M059J (cell line): ENCODE data around the gene MET. TPM values are rescaled to one million over a fixed set of nuclear protein-coding genes. Genes with fewer than 3 reads are reported as not detected.
"Not testable (repeated sequence)": the region's sequence is repeated elsewhere in the genome, so short reads cannot be mapped to it uniquely, and the experiment has no call there.

Experiments used
- DNase-seq: peaks from one replicate; pipeline ENCODE4 v3.0.0-alpha.2; 2012; ENCODE audit warnings: low read depth
- total RNA-seq: library from RNA; depleted of rRNA; stranded (reverse); fragments of >200 nt; shearing (Covaris generic); gene quantifications from 2 replicates; pipeline ENCODE4 v1.2.3, GENCODE V29; 2014

The MET gene
- total RNA-seq, 1 experiment from 2014 or later = 199 TPM

- no peak for DNase-seq
Measured at GRCh38 chr7:116726713-116727431, 54.9 kb downstream of the MET start.

GRCh38 chr7:116727432-116728009 is 55.5 kb downstream of the MET start:
- no peak for DNase-seq

GRCh38 chr7:116728413-116728812 is 56.4 kb downstream of the MET start:
- no peak for DNase-seq

- peak; percentile 70 for DNase-seq
Measured at GRCh38 chr7:116730097-116731022, 58.4 kb downstream of the MET start.

DNA sequence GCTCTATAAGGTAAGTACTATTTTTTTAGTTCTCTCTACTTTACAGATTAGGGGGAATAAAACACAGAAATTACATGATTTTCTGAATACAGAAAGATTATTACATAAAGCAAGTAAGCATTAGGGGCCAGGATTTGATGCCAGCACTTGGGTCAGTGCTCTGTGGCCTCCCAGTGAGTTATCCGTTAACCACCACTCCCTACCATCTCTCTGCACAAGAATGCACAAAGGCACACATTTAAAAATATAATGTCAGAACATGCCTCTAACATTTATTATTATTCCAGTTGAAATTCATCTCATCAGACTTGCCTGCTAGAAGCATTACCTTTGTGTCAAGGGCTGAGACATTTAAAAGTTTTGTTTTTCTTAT is 59.0 kb downstream of the MET start:
- DNase-seq = no peak

GRCh38 chr7:116731445-116732335 is 59.7 kb downstream of the MET start:
- DNase-seq = no peak

GRCh38 chr7:116732788-116733694 is 61.0 kb downstream of the MET start:
- DNase-seq = no peak

- no peak for DNase-seq
Measured at GRCh38 chr7:116733924-116734580, 62.1 kb downstream of the MET start.

GRCh38 chr7:116734710-116735109 is 62.7 kb downstream of the MET start:
- no peak for DNase-seq

GRCh38 chr7:116736927-116737715 is 65.1 kb downstream of the MET start:
- peak; percentile 20 for DNase-seq

- no peak for DNase-seq
Measured at GRCh38 chr7:116738378-116738777, 66.4 kb downstream of the MET start.

GRCh38 chr7:116739307-116739706 is 67.3 kb downstream of the MET start:
- DNase-seq = no peak

GRCh38 chr7:116740231-116740630 is 68.2 kb downstream of the MET start:
- no peak for DNase-seq

- DNase-seq = no peak
Measured at GRCh38 chr7:116740755-116741462, 68.9 kb downstream of the MET start.

DNA sequence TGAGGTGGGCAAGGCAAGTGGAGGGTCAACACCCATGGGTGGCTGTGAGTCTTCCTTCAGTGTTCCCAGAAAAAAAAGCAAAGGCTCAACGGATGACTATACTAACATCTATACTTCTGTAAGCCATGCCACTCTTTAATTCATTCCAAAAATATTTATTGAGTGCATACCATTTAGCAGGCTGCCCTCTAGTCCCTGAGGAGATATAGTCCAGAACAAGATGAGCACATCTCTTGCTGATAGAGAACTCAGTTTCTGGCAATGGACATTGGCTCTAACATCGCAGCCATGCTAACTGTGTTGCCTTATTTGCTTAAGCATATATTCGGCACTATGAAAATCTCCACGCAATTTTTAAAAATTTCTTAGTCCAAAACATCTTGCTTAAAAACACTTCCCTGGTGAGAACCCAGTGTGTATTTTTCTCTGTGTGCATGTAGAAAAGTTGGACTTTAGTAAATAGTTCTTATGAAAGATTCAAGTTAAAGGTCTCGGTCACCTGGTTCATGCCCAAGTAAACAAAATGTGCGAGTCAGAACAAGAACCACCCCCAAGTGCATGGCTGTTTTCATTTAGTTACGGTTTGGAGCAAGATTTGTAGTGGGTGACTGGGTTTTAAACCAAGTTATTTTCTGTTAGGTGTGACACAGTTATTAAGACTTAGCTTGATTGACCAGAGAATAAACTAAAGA is 69.8 kb downstream of the MET start:
- DNase-seq = peak; percentile 31

DNA sequence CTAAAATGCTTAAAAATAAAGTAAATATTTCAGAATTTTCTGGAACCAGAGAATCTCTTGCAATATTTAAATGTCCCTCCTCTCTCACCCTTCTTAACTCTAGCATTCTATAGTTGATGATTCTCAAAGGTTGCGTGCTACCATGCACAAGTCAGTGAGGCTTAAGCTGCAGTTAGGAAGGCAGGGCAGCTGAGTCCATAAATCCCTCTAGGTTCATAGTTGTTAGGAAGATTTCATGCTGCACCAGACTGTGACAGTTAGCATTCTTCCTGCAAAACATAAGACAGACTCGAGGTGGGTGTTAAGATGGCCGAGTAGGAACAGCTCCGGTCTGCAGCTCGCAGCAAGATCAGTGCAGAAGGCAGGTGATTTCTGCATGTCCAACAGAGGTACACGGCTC is 70.6 kb downstream of the MET start:
- DNase-seq = no peak

DNA sequence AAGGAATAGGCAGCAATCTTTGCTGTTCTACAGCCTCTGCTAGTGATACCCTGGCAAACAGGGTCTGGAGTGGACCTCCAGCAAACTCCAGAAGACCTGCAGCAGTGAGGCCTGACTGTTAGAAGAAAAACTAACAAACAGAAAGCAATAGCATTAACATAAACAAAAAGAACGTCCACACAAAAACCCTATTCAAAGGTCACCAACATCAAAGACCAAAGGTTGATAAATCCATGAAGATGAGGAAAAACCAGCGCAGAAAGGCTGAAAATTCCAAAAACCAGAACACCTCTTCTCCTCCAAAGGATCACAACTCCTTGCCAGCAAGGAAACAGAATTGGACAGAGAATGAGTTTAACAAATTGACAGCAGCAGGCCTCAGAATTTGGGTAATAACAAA is 71.8 kb downstream of the MET start:
- DNase-seq = not testable (repeated sequence)

- not testable (repeated sequence) for DNase-seq
Measured at GRCh38 chr7:116746388-116746787, 74.4 kb downstream of the MET start.
